Measurements from ENCODE around the gene TULP4.

DNA sequence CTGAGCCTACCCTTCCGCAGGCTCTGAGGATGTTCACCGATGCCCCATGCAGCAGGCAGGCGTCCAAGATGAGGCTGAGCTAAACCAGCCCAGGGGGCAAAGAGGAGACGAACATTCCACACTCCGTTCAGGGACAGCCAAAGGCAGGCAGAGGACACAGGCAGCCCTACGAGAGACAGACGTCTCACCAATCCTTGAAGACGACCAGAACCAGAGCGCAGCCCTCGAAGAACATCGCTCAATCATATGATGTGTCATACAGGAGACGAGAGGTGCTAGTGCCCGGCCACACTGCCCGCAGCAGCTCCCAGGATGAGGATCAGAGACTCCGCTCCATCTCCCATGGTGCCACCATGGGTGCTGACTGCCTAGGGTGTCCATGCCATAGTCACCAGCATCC lies 212.0 kb downstream of the TULP4 start:
- TF ChIP-seq MZF1 (tag by site-specific recombination; IDR thresholded peaks at IDR 0.05; ENCODE audit: borderline replicate concordance) = no peak
- TF ChIP-seq, protein P1, sequence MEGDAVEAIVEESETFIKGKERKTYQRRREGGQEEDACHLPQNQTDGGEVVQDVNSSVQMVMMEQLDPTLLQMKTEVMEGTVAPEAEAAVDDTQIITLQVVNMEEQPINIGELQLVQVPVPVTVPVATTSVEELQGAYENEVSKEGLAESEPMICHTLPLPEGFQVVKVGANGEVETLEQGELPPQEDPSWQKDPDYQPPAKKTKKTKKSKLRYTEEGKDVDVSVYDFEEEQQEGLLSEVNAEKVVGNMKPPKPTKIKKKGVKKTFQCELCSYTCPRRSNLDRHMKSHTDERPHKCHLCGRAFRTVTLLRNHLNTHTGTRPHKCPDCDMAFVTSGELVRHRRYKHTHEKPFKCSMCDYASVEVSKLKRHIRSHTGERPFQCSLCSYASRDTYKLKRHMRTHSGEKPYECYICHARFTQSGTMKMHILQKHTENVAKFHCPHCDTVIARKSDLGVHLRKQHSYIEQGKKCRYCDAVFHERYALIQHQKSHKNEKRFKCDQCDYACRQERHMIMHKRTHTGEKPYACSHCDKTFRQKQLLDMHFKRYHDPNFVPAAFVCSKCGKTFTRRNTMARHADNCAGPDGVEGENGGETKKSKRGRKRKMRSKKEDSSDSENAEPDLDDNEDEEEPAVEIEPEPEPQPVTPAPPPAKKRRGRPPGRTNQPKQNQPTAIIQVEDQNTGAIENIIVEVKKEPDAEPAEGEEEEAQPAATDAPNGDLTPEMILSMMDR (tag by site-specific recombination; IDR thresholded peaks at IDR 0.05) = no peak
- TF ChIP-seq ZNF529 (tag by site-specific recombination; IDR thresholded peaks at IDR 0.05; ENCODE audit: insufficient replicate concordance) = no peak
- TF ChIP-seq ZNF560 (tag by site-specific recombination; IDR thresholded peaks at IDR 0.05; ENCODE audit: borderline replicate concordance) = no peak
- TF ChIP-seq ZNF623 (tag by site-specific recombination; IDR thresholded peaks at IDR 0.05) = no peak
- no peak for TF ChIP-seq ZBTB1 (tag by site-specific recombination; IDR thresholded peaks at IDR 0.05)
- TF ChIP-seq ZNF776 (tag by site-specific recombination; IDR thresholded peaks at IDR 0.05; ENCODE audit: borderline replicate concordance) = no peak
- TF ChIP-seq ZNF501 (tag by site-specific recombination; IDR thresholded peaks at IDR 0.05) = no peak
- TF ChIP-seq ZNF658 (tag by site-specific recombination; IDR thresholded peaks at IDR 0.05) = no peak
- TF ChIP-seq, protein P2, sequence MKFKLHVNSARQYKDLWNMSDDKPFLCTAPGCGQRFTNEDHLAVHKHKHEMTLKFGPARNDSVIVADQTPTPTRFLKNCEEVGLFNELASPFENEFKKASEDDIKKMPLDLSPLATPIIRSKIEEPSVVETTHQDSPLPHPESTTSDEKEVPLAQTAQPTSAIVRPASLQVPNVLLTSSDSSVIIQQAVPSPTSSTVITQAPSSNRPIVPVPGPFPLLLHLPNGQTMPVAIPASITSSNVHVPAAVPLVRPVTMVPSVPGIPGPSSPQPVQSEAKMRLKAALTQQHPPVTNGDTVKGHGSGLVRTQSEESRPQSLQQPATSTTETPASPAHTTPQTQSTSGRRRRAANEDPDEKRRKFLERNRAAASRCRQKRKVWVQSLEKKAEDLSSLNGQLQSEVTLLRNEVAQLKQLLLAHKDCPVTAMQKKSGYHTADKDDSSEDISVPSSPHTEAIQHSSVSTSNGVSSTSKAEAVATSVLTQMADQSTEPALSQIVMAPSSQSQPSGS (tag by site-specific recombination; IDR thresholded peaks at IDR 0.05; ENCODE audit: low read depth) = no peak
- no peak for TF ChIP-seq ZNF16 (tag by site-specific recombination; IDR thresholded peaks at IDR 0.05; ENCODE audit: low read depth)
- no peak for TF ChIP-seq HOXD13 (CRISPR knock-in tag; IDR thresholded peaks at IDR 0.05; ENCODE audit: borderline replicate concordance)

All from HEK293 (cell line).